Spleen (tissue), 11 donors: ENCODE measurements around the gene SWI5. TPM values are rescaled to one million over a fixed set of nuclear protein-coding genes. Genes with fewer than 3 reads are reported as not detected.

ENCODE experiments used
- DNase-seq: peaks from one replicate; pipeline ENCODE4 v3.0.0-alpha.2; 2020
- H3K27ac ChIP-seq, 8 donors: fragments of 200-600 bp; sonication (generic) in 7 of 8; 1 replicate in 4 of 8; 2 replicates in 4 of 8; pipeline versions ENCODE4 v1.5.0 to v1.8.0; 2016 to 2021; ENCODE audit warnings: inconsistent platforms in 4 of 8, mild to moderate bottlenecking in 4 of 8, moderate library complexity in 1 of 8
- H3K27me3 ChIP-seq, 7 donors: fragments of 200-600 bp; sonication (generic) in 6 of 7; replicated peaks in 1 of 7; 1 replicate in 4 of 7; 2 replicates in 3 of 7; pipeline versions ENCODE4 v1.5.0 to v1.8.0; 2016 to 2021; ENCODE audit warnings: inconsistent platforms in 3 of 7, mild to moderate bottlenecking in 1 of 7
- H3K36me3 ChIP-seq, 6 donors: fragments of 200-600 bp; sonication (generic) in 5 of 6; 1 replicate in 4 of 6; 2 replicates in 2 of 6; pipeline versions ENCODE4 v1.5.0 to v1.8.0; 2016 to 2021; ENCODE audit warnings: inconsistent platforms in 2 of 6
- H3K4me1 ChIP-seq, 6 donors: fragments of 200-600 bp; sonication (generic) in 5 of 6; 1 replicate in 3 of 6; 2 replicates in 3 of 6; pipeline versions ENCODE4 v1.5.0 to v1.8.0; 2016 to 2021; ENCODE audit warnings: inconsistent platforms in 3 of 6
- H3K4me3 ChIP-seq, 8 donors: fragments of 200-600 bp; sonication (generic) in 7 of 8; 1 replicate in 4 of 8; 2 replicates in 4 of 8; pipeline versions ENCODE4 v1.5.0 to v1.8.0; 2016 to 2021; ENCODE audit warnings: inconsistent platforms in 4 of 8, mild to moderate bottlenecking in 4 of 8, moderate library complexity in 2 of 8
- H3K9me3 ChIP-seq, 8 donors: fragments of 200-600 bp; sonication (generic) in 7 of 8; 1 replicate in 4 of 8; 2 replicates in 4 of 8; pipeline versions ENCODE4 v1.5.0 to v1.8.0; 2016 to 2021; ENCODE audit warnings: inconsistent platforms in 4 of 8
- POLR2A ChIP-seq, 3 donors: fragments of 450-650 bp; IDR thresholded peaks; one replicate each; pipeline ENCODE4 v1.5.1; 2017; ENCODE audit warnings: antibody characterized with exemption in 3 of 3, mild to moderate bottlenecking in 1 of 3
- POLR2AphosphoS5 ChIP-seq, 3 donors: sonication (generic); formaldehyde crosslinking; IDR thresholded peaks; one replicate each; pipeline ENCODE4 v1.5.1; 2017; ENCODE audit warnings: antibody characterized with exemption in 3 of 3
- WGBS, 5 donors: extraction: QIAGEN DNeasy Blood & Tissue Kit in 3 of 5; methylation state at CpG; one replicate each; pipeline versions ENCODE4 v1.1.5 to v1.1.7; 2013 to 2018; 5-methylcytosine and 5-hydroxymethylcytosine counted together
- intact Hi-C: fragments of 100-400 bp; cut with DNase I; formaldehyde crosslinking; loops from one replicate; pipeline ENCODE4 v1.15.0; 2023; ENCODE audit warnings: low total_unique reads
- polyA plus RNA-seq, 3 donors: library from polyadenylated mRNA; stranded (reverse); fragments of 200-250 nt; gene quantifications; one replicate each; pipeline ENCODE4 v1.2.1, GENCODE V29; 2013
- total RNA-seq, 7 donors: library from RNA; depleted of rRNA in 3 of 7; stranded (reverse); fragments of >200 nt in 3 of 7; fragmentation: NEBNext Ultra II Directional in 4 of 7; extraction: Animal tissue kit (Norgen Biotek cat#: 25700) in 4 of 7; gene quantifications; one replicate each; pipeline versions ENCODE4 v1.1.0 to v1.2.1, GENCODE V29; 2016 to 2021
- TF ChIP-seq, protein P1 (sequence below), 11 experiments: fragments of 200-600 bp in 7 of 11; fragments of 450-650 bp in 4 of 11; sonication (generic) in 4 of 11; IDR thresholded peaks in 8 of 11; conservative IDR thresholded peaks in 3 of 11; 1 replicate in 7 of 11; 2 replicates in 4 of 11; pipeline versions ENCODE4 v1.4.0 to v1.8.0; 2016 to 2021; ENCODE audit warnings: antibody characterized with exemption in 11 of 11, inconsistent platforms in 4 of 11, mild to moderate bottlenecking in 1 of 11
- donor health status: healthy with polysubstance abuse.
- donor health status: DM: no; HTN: no; CAD: no; lungs with moderate emphysema.
- donor health status: DM: no; HTN: no; CAD: no.
- donor health status: Bipolar disorder and iron deficiency.
- donor health status: healthy.
- donor health status: DM: no; HTN: no; CAD: no.
- donor health status: DM: yes; HTN: yes; CAD: no.

SWI5 gene
- total and polyA plus RNA-seq, 10 donors, result 8.4 to 23.4 (median 15.3) TPM

DNA sequence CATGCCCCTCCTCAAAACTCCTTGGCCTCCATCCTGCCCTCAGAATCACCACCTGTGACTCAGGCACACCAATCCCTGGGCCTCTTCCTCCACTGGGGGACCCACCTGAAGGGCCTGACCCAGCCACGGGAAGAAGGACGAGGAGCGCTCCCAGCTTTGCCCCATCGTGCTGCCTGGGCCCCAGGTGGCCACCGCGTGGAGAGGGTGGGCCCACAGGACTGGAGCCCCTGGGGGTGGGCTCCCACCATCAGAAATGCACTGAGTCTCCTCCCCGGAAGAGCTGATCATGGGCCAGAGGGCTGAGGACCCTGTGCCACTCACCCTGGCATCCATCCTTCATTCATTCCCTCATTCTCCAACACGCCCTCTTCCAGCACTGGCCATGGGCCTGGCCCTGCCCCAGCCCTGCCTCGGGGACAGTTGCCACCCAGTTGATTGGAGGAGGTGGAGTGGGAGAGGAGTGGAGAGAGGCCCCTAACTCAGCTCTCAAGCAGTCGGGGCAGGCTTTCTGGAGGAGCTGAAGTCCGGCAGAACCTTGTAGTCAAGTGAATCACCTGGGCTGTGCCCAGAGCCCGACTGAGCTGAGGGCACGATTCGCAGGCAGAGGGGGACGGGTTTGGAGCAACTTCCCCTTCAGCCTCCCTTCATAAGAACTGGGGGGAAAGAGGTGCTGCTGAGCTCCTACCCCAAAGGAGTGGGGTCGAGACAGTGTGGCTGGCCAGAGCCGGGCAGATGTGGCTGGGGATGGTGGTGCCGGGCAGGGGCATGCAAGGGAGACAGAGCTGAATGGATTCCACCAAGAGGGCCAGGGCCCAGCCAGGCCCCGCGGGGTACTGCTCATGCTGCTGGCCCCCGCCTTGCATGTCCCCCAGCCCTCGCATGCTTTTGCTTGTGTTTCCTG lies 43.3 kb upstream of the SWI5 start:
- H3K27me3 ChIP-seq, result peaks cover 0 to 3% (median 0%) of the 10 kb centered on the region in 7 donors
- H3K4me1 ChIP-seq, result no peaks in the 10 kb centered on the region
- H3K9me3 ChIP-seq, result no peaks in the 10 kb centered on the region
- no peaks in the 10 kb centered on the region for H3K36me3 ChIP-seq
- intact Hi-C loops, result no loop called here
- H3K4me3 ChIP-seq, result no peak overlapping the region
- H3K27ac ChIP-seq, result no peak overlapping the region
- 76 to 89% (median 80%) methylated on average over 10 to 22 of the region's 22 CpGs for WGBS, 5 donors
- TF ChIP-seq, protein P1, sequence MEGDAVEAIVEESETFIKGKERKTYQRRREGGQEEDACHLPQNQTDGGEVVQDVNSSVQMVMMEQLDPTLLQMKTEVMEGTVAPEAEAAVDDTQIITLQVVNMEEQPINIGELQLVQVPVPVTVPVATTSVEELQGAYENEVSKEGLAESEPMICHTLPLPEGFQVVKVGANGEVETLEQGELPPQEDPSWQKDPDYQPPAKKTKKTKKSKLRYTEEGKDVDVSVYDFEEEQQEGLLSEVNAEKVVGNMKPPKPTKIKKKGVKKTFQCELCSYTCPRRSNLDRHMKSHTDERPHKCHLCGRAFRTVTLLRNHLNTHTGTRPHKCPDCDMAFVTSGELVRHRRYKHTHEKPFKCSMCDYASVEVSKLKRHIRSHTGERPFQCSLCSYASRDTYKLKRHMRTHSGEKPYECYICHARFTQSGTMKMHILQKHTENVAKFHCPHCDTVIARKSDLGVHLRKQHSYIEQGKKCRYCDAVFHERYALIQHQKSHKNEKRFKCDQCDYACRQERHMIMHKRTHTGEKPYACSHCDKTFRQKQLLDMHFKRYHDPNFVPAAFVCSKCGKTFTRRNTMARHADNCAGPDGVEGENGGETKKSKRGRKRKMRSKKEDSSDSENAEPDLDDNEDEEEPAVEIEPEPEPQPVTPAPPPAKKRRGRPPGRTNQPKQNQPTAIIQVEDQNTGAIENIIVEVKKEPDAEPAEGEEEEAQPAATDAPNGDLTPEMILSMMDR (IDR thresholded peaks at IDR 0.05 in 8 of 11, conservative IDR thresholded peaks at IDR 0.05 in 3 of 11), result no peak
- TF ChIP-seq POLR2AphosphoS5 (IDR thresholded peaks at IDR 0.05) (no peak), POLR2A (IDR thresholded peaks at IDR 0.05) (no peak)
- DNase-seq, result no peak

DNA sequence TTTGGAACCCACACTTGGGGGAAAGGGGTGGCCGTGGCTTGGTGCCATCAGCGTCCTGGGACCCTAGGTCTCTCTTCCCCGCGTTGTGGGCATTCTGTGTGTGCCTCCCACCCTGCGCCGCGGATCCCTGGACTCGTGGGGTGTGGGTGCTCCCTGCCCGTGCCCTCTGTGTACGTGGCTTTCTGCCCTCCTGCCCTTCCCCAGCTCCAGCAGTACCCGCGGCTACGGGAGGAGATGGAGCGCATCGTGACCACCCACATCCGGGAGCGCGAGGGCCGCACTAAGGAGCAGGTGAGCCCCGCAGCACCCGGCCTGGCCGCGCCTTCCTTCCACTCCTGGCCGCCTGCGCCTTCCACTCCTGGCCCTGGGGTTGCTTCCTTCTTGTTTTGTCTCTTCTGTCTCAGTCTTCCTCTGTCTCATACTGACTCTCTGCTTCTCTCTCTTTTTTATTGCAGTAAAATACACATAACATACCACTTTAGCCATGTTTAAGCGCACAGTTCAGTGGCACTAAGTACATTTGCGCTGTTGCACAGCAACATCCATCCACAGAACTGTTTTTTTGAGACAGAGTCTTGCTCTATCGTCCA lies 42.2 kb upstream of the SWI5 start:
- no peak overlapping the region for H3K27ac ChIP-seq
- intact Hi-C loops, result no loop called here
- no peak for DNase-seq

DNA sequence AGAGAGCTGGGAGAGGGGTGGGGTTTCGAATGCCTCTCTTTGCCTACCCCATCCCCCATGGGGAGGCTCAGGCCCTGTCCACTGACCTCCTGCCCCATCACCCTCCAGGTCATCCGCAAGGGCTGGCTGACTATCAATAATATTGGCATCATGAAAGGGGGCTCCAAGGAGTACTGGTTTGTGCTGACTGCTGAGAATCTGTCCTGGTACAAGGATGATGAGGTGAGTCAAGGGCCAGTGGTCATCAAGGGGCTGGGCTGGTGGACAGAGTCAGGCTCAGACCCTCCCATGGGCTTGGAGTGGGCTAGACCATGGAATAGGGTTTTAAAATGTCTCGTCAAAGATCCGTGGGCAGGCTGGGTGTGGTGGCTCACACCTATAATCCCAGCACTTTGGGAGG lies 34.0 kb upstream of the SWI5 start:
- intact Hi-C loops, result no loop called here
- H3K9me3 ChIP-seq, result no peaks in the 10 kb centered on the region
- peaks cover 0 to 36% (median 0%) of the 10 kb centered on the region in 7 donors for H3K27me3 ChIP-seq
- no peak for TF ChIP-seq POLR2A (IDR thresholded peaks at IDR 0.05)
- TF ChIP-seq POLR2AphosphoS5 (IDR thresholded peaks at IDR 0.05), result no peak
- TF ChIP-seq, protein P1 (IDR thresholded peaks at IDR 0.05 in 8 of 11, conservative IDR thresholded peaks at IDR 0.05 in 3 of 11), result no peak
- peaks cover 0 to 33% (median 17%) of the 10 kb centered on the region in 6 donors for H3K4me1 ChIP-seq
- no peak overlapping the region for H3K4me3 ChIP-seq
- no peak for DNase-seq
- no peak overlapping the region for H3K27ac ChIP-seq
- H3K36me3 ChIP-seq, result no peaks in the 10 kb centered on the region
- 85 to 93% (median 91%) methylated on average over 4 of the region's 4 CpGs for WGBS, 5 donors

More for the DNA sequence above, 42.2 kb upstream of the SWI5 start:
- no peak overlapping the region for H3K4me3 ChIP-seq
- TF ChIP-seq, protein P1 (IDR thresholded peaks at IDR 0.05 in 8 of 11, conservative IDR thresholded peaks at IDR 0.05 in 3 of 11), result no peak
- no peak for TF ChIP-seq POLR2A (IDR thresholded peaks at IDR 0.05)
- TF ChIP-seq POLR2AphosphoS5 (IDR thresholded peaks at IDR 0.05), result no peak
- H3K9me3 ChIP-seq, result no peaks in the 10 kb centered on the region
- H3K36me3 ChIP-seq, result no peaks in the 10 kb centered on the region
- peaks cover 0 to 3% (median 0%) of the 10 kb centered on the region in 7 donors for H3K27me3 ChIP-seq
- WGBS, 5 donors, result 79 to 91% (median 86%) methylated on average over 28 of the region's 28 CpGs
- H3K4me1 ChIP-seq, result no peaks in the 10 kb centered on the region

DNA sequence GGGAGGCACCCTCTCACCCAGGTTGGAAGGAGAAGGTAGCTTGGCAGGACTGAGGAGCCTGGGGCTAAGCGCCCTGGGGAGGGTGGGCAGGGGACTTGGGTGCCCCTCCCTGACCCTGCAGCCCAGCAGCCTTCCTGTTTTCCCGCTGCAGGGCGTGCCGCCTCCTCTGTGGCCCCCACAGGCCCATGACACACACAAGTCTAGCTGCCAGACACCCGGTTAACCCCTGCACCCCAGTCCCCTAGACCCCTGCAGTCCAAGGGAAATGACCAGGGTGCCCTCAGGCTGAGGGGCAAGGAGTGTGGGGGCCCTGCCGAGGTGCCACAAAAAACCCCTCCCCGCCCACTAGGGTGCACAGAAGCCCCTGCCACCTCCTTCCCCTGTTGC lies 33.3 kb upstream of the SWI5 start:
- Histone ChIP-seq H3K9me3 (no peaks in the 10 kb centered on the region), H3K27ac (no peak overlapping the region), H3K4me1 (peaks cover 0 to 33% (median 17%) of the 10 kb centered on the region in 6 donors), H3K36me3 (no peaks in the 10 kb centered on the region), H3K27me3 (peaks cover 0 to 36% (median 0%) of the 10 kb centered on the region in 7 donors), H3K4me3 (no peak overlapping the region)
- no peak for DNase-seq
- intact Hi-C loops, result no loop called here
- TF ChIP-seq POLR2AphosphoS5 (IDR thresholded peaks at IDR 0.05) (no peak), POLR2A (IDR thresholded peaks at IDR 0.05) (no peak)
- TF ChIP-seq, protein P1 (IDR thresholded peaks at IDR 0.05 in 8 of 11, conservative IDR thresholded peaks at IDR 0.05 in 3 of 11), result no peak
- 30 to 46% (median 36%) methylated on average over 6 to 7 of the region's 7 CpGs for WGBS, 5 donors
